Measurements from ENCODE around the gene AP3S2.

GRCh38 chr15:89784686-89784960 is 109.2 kb downstream of the AP3S2 start:
- no peak for TF ChIP-seq POLR2A (IDR thresholded peaks at IDR 0.05)
- TF ChIP-seq, protein P1, sequence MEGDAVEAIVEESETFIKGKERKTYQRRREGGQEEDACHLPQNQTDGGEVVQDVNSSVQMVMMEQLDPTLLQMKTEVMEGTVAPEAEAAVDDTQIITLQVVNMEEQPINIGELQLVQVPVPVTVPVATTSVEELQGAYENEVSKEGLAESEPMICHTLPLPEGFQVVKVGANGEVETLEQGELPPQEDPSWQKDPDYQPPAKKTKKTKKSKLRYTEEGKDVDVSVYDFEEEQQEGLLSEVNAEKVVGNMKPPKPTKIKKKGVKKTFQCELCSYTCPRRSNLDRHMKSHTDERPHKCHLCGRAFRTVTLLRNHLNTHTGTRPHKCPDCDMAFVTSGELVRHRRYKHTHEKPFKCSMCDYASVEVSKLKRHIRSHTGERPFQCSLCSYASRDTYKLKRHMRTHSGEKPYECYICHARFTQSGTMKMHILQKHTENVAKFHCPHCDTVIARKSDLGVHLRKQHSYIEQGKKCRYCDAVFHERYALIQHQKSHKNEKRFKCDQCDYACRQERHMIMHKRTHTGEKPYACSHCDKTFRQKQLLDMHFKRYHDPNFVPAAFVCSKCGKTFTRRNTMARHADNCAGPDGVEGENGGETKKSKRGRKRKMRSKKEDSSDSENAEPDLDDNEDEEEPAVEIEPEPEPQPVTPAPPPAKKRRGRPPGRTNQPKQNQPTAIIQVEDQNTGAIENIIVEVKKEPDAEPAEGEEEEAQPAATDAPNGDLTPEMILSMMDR (IDR thresholded peaks at IDR 0.05) = no peak

All from vagina (tissue), 2 donors.